ENCODE measurements around the gene KRTAP19-2.

DNA sequence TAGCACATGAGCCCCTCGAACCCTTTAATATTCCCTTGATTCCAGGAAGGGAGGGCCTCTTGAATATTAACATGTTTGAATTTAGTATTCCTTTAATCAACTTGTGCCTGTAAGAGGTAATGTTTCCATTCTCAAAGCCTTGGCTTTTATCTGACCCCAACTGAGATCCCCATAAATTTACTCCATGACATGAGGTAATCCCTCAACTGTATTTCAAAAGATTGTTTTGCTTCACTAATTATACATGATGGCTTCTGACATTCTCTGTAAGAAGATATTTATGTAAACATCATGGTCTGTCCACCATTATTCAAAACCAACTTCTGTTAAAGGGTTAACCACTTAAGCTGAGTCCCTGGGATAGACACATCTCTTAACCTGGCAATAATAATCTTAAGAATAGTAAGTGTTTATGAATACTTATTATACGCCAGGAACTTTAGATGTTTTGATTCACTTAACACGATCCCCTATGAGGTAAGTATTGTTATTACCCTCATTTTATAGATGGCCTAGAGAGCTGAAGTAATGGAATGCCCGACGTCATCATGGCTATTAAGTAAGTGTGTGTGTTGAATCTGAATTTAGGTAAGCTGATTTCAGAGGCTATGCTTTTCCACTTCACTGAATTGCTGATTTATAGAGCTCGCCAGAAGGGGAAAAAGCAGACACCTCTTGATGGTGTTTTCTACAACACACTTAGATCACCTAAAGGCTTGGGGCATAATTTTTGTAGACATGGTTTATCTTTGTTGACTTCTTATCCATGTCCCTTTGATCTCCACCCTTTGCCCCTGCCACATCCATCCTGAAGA, 18.1 kb downstream of the KRTAP19-2 start:
- TF ChIP-seq, protein P1, sequence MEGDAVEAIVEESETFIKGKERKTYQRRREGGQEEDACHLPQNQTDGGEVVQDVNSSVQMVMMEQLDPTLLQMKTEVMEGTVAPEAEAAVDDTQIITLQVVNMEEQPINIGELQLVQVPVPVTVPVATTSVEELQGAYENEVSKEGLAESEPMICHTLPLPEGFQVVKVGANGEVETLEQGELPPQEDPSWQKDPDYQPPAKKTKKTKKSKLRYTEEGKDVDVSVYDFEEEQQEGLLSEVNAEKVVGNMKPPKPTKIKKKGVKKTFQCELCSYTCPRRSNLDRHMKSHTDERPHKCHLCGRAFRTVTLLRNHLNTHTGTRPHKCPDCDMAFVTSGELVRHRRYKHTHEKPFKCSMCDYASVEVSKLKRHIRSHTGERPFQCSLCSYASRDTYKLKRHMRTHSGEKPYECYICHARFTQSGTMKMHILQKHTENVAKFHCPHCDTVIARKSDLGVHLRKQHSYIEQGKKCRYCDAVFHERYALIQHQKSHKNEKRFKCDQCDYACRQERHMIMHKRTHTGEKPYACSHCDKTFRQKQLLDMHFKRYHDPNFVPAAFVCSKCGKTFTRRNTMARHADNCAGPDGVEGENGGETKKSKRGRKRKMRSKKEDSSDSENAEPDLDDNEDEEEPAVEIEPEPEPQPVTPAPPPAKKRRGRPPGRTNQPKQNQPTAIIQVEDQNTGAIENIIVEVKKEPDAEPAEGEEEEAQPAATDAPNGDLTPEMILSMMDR (IDR thresholded peaks at IDR 0.05; ENCODE audit: low read length), result no peak
- TF ChIP-seq EZH2 (optimal IDR thresholded peaks at IDR 0.05; ENCODE audit: low read depth, low read length) (no peak), EZH2phosphoT487 (IDR thresholded peaks at IDR 0.05; ENCODE audit: low read length) (no peak)
